C4-2B (cell line): ENCODE measurements around the gene MARK1.

Experiments used
- H3K27ac ChIP-seq: fragments of 450-650 bp; 2 replicates; pipeline ENCODE4 v1.5.1; 2017
- ZFX ChIP-seq: fragments of 450-650 bp; IDR thresholded peaks from 2 replicates; pipeline ENCODE4 v1.6.1; 2017
- TF ChIP-seq, protein P1 (sequence below): fragments of 450-650 bp; conservative IDR thresholded peaks from 2 replicates; pipeline ENCODE4 v1.5.1; 2017; ENCODE audit warnings: mild to moderate bottlenecking

The MARK1 gene

GRCh38 chr1:220666349-220666748, 138.4 kb downstream of the MARK1 start:
- no peak overlapping the region for H3K27ac ChIP-seq
- no peak for TF ChIP-seq ZFX
- TF ChIP-seq, protein P1, sequence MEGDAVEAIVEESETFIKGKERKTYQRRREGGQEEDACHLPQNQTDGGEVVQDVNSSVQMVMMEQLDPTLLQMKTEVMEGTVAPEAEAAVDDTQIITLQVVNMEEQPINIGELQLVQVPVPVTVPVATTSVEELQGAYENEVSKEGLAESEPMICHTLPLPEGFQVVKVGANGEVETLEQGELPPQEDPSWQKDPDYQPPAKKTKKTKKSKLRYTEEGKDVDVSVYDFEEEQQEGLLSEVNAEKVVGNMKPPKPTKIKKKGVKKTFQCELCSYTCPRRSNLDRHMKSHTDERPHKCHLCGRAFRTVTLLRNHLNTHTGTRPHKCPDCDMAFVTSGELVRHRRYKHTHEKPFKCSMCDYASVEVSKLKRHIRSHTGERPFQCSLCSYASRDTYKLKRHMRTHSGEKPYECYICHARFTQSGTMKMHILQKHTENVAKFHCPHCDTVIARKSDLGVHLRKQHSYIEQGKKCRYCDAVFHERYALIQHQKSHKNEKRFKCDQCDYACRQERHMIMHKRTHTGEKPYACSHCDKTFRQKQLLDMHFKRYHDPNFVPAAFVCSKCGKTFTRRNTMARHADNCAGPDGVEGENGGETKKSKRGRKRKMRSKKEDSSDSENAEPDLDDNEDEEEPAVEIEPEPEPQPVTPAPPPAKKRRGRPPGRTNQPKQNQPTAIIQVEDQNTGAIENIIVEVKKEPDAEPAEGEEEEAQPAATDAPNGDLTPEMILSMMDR = no peak

GRCh38 chr1:220669005-220669404, 141.1 kb downstream of the MARK1 start:
- TF ChIP-seq, protein P1 = no peak
- TF ChIP-seq ZFX = no peak
- no peak overlapping the region for H3K27ac ChIP-seq

DNA sequence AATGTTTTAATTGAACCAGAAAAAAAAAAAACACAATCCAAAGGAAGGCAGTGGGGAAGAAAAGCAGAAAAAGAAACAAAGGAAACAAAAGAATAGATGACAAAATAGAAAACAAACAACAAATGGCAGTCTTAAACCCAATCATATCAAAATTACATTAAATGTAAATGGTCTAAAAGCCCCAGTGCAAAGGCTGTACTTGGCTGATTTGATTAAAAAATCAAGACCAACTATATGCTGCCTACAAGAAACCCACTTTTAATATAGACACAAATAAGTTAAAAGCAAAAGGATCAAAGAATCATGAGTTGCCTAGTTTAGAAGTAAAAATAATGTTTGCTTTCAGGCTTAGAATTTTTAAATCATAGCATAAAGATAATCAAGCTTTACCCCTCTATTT, 142.4 kb downstream of the MARK1 start:
- TF ChIP-seq, protein P1 = no peak
- no peak for TF ChIP-seq ZFX
- no peak overlapping the region for H3K27ac ChIP-seq

DNA sequence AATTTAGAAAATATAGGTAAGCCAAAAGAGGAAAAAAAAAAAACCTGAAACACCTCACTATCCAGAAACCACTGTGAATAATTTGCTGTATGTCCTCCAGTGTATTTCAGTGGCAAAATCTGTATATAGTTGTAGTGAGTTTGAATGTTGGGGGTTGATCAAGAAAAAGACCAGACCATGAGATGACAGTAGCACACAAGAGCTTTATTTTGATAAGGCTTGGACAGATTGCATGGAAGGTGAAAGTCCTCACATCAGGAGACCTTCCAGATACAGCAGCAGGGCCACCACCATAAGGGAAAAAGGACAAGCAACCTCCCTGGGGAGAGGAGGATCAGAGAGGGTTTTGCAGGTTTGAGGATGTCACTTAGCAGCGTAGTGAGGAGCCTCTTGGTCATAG, 146.0 kb downstream of the MARK1 start:
- H3K27ac ChIP-seq = no peak overlapping the region

GRCh38 chr1:220677251-220677650, 149.3 kb downstream of the MARK1 start:
- TF ChIP-seq, protein P1 = no peak
- no peak for TF ChIP-seq ZFX
- H3K27ac ChIP-seq = no peak overlapping the region

More for the DNA sequence above, 146.0 kb downstream of the MARK1 start:
- TF ChIP-seq, protein P1 = no peak
- TF ChIP-seq ZFX = no peak

- TF ChIP-seq ZFX = no peak
- TF ChIP-seq, protein P1 = peak; percentile 94
- no peak overlapping the region for H3K27ac ChIP-seq
These were observed 152.2 kb downstream of the MARK1 start for GRCh38 chr1:220680085-220680687.

- TF ChIP-seq, protein P1 = no peak
- TF ChIP-seq ZFX = no peak
- H3K27ac ChIP-seq = no peak overlapping the region
These were observed 153.4 kb downstream of the MARK1 start for GRCh38 chr1:220681220-220681880.
